Measurements from ENCODE around the gene RGL2. TPM values are rescaled to one million over a fixed set of nuclear protein-coding genes. Genes with fewer than 3 reads are reported as not detected.

The RGL2 gene
- total and polyA plus RNA-seq, 2 of the 13 experiments (the other 11 are each of a cell fraction or from before 2014, with no cell fraction given): 22.9 to 47.4 TPM

GRCh38 chr6:33249732-33250630, 48.8 kb downstream of the RGL2 start (continued):
- TF ChIP-seq ZNF281 (CRISPR knock-in tag; IDR thresholded peaks at IDR 0.05; ENCODE audit: borderline replicate concordance): no peak
- TF ChIP-seq NRL (CRISPR knock-in tag; IDR thresholded peaks at IDR 0.05; ENCODE audit: borderline replicate concordance): 0 out of 2 replicates have a peak, but pooled peaks have one; percentile 15
- TF ChIP-seq ZNF563 (CRISPR knock-in tag; IDR thresholded peaks at IDR 0.05): 0 out of 2 replicates have a peak, but pooled peaks have one; percentile 15
- TF ChIP-seq CCAR2 (optimal IDR thresholded peaks at IDR 0.05; ENCODE audit: low read depth, low read length): peak; percentile 58
- 0 out of 2 replicates have a peak, but pooled peaks have one; percentile 0 for TF ChIP-seq E2F1 (CRISPR knock-in tag; IDR thresholded peaks at IDR 0.05)
- no peak; the same call in none of the 2 replicates for TF ChIP-seq ZSCAN31 (CRISPR knock-in tag; IDR thresholded peaks at IDR 0.05; ENCODE audit: low read depth)
- TF ChIP-seq CREBL2 (CRISPR knock-in tag; IDR thresholded peaks at IDR 0.05; ENCODE audit: borderline replicate concordance): 0 out of 2 replicates have a peak, but pooled peaks have one; percentile 81
- no peak for TF ChIP-seq CSRNP2 (CRISPR knock-in tag; conservative IDR thresholded peaks at IDR 0.05; ENCODE audit: low read depth)
- no peak for TF ChIP-seq ZNF124 (CRISPR knock-in tag; IDR thresholded peaks at IDR 0.05)
- TF ChIP-seq ZNF839 (CRISPR knock-in tag; IDR thresholded peaks at IDR 0.05; ENCODE audit: borderline replicate concordance): peak; percentile 81; the same call in 1 of the 2 replicates
- TF ChIP-seq HBP1 (CRISPR knock-in tag; IDR thresholded peaks at IDR 0.05; ENCODE audit: low read depth): peak; percentile 20; the same call in 1 of the 2 replicates
- no peak for TF ChIP-seq SMYD3 (CRISPR knock-in tag; IDR thresholded peaks at IDR 0.05)
- peak; percentile 48; the same call in 1 of the 2 replicates for TF ChIP-seq ZNF274 (CRISPR knock-in tag; IDR thresholded peaks at IDR 0.05)
- TF ChIP-seq PREB (CRISPR knock-in tag; IDR thresholded peaks at IDR 0.05): peak; percentile 62; the same call in 1 of the 2 replicates
- 0 out of 2 replicates have a peak, but pooled peaks have one; percentile 21 for TF ChIP-seq SNAPC2 (CRISPR knock-in tag; IDR thresholded peaks at IDR 0.05)
- TF ChIP-seq POLR2A (IDR thresholded peaks at IDR 0.05; ENCODE audit: insufficient read depth in 1 of 2, low read depth in 2 of 2, low read length in 2 of 2): no peak
- TF ChIP-seq TBP (CRISPR knock-in tag; IDR thresholded peaks at IDR 0.05): 0 out of 2 replicates have a peak, but pooled peaks have one; percentile 49
- peak; percentile 10; the same call in 1 of the 2 replicates for TF ChIP-seq BORCS8-MEF2B (CRISPR knock-in tag; IDR thresholded peaks at IDR 0.05)
- 0 out of 2 replicates have a peak, but pooled peaks have one; percentile 47 for TF ChIP-seq ZNF44 (CRISPR knock-in tag; IDR thresholded peaks at IDR 0.05)

Data from HepG2 (cell line).